HepG2 (cell line): ENCODE data around the gene TIRAP. TPM values are rescaled to one million over a fixed set of nuclear protein-coding genes. Genes with fewer than 3 reads are reported as not detected.

ENCODE experiments used
- AGO2 ChIP-seq: fragments of 200-400 bp; formaldehyde crosslinking; optimal IDR thresholded peaks from 2 replicates; pipeline ENCODE3; 2017; ENCODE audit warnings: mild to moderate bottlenecking, low read depth, low read length, moderate library complexity
- ARID2 ChIP-seq: sonication (generic); formaldehyde crosslinking; IDR thresholded peaks from 2 replicates; pipeline ENCODE4 v1.8.1; 2022; ENCODE audit warnings: mild to moderate bottlenecking, missing genetic modification reagents, borderline replicate concordance
- ARNTL ChIP-seq: sonication (generic); formaldehyde crosslinking; IDR thresholded peaks from 2 replicates; pipeline ENCODE4 v1.4.0; 2020; ENCODE audit warnings: mild to moderate bottlenecking, missing genetic modification reagents
- CBX1 ChIP-seq: IDR thresholded peaks from one replicate; pipeline ENCODE4 v1.6.1; 2016; ENCODE audit warnings: antibody characterized with exemption, low read depth
- GABPB1 ChIP-seq: IDR thresholded peaks from 2 replicates; pipeline ENCODE4 v1.6.1; 2016; ENCODE audit warnings: mild to moderate bottlenecking, missing genetic modification reagents, moderate library complexity, missing compliant biosample characterization
- MAX ChIP-seq: IDR thresholded peaks from 2 replicates; pipeline ENCODE4 v1.6.1; 2012; ENCODE audit warnings: inconsistent platforms
- PAWR ChIP-seq: sonication (generic); formaldehyde crosslinking; IDR thresholded peaks from 2 replicates; pipeline ENCODE4 v1.4.0; 2020; ENCODE audit warnings: missing genetic modification reagents, mild to moderate bottlenecking, borderline replicate concordance
- PCBP2 ChIP-seq: fragments of 200-400 bp; formaldehyde crosslinking; optimal IDR thresholded peaks from 2 replicates; pipeline ENCODE3; 2018; ENCODE audit warnings: low read length, low read depth; ENCODE audit not compliant: poor library complexity, severe bottlenecking
- RBM22 ChIP-seq: fragments of 200-400 bp; formaldehyde crosslinking; optimal IDR thresholded peaks from 2 replicates; pipeline ENCODE3; 2017; ENCODE audit warnings: mild to moderate bottlenecking, low read length, moderate library complexity
- STAT5B ChIP-seq: sonication (generic); formaldehyde crosslinking; IDR thresholded peaks from 2 replicates; pipeline ENCODE4 v1.4.0; 2020; ENCODE audit warnings: missing genetic modification reagents
- ZBTB39 ChIP-seq: sonication (generic); formaldehyde crosslinking; IDR thresholded peaks from 2 replicates; pipeline ENCODE4 v1.5.0; 2020; ENCODE audit warnings: missing genetic modification reagents
- ZKSCAN8 ChIP-seq: IDR thresholded peaks from 2 replicates; pipeline ENCODE4 v1.6.1; 2016; ENCODE audit warnings: borderline replicate concordance, missing genetic modification reagents, missing compliant biosample characterization
- ZMAT3 ChIP-seq: sonication (generic); formaldehyde crosslinking; conservative IDR thresholded peaks from 2 replicates; pipeline ENCODE4 v1.7.0; 2021; ENCODE audit warnings: missing genetic modification reagents
- ZNF12 ChIP-seq: sonication (generic); formaldehyde crosslinking; IDR thresholded peaks from 2 replicates; pipeline ENCODE4 v1.5.0; 2020; ENCODE audit warnings: missing genetic modification reagents
- ZNF282 ChIP-seq: fragments of 450-650 bp; IDR thresholded peaks from 2 replicates; pipeline ENCODE4 v1.6.1; 2018; ENCODE audit not compliant: partially characterized antibody
- ZNF431 ChIP-seq: sonication (generic); formaldehyde crosslinking; IDR thresholded peaks from 2 replicates; pipeline ENCODE4 v1.9.0; 2022; ENCODE audit warnings: missing genetic modification reagents, low read depth, mild to moderate bottlenecking, borderline replicate concordance
- ZNF451 ChIP-seq: sonication (generic); formaldehyde crosslinking; IDR thresholded peaks from 2 replicates; pipeline ENCODE4 v1.5.0; 2020; ENCODE audit warnings: mild to moderate bottlenecking, missing genetic modification reagents
- ZNF547 ChIP-seq: sonication (generic); formaldehyde crosslinking; IDR thresholded peaks from 2 replicates; pipeline ENCODE4 v1.5.1; 2020; ENCODE audit warnings: mild to moderate bottlenecking, missing genetic modification reagents
- ZNF766 ChIP-seq: sonication (generic); formaldehyde crosslinking; IDR thresholded peaks from 2 replicates; pipeline ENCODE4 v1.5.0; 2020; ENCODE audit warnings: missing genetic modification reagents, borderline replicate concordance
- ZSCAN12 ChIP-seq: sonication (generic); formaldehyde crosslinking; IDR thresholded peaks from 2 replicates; pipeline ENCODE4 v1.9.0; 2021; ENCODE audit warnings: mild to moderate bottlenecking, missing genetic modification reagents
- polyA plus RNA-seq, 8 experiments: library from polyadenylated mRNA; depleted of rRNA in 3 of 8; stranded (reverse) in 7 of 8; unstranded in 1 of 8; fragments of >200 nt; fragmentation: Illumina TruSeq in 4 of 8; extraction: Trizol in 4 of 8; gene quantifications; 2 replicates each; pipeline versions ENCODE4 v1.2.1 to v1.2.3, GENCODE V29; 2011 to 2016; ENCODE audit warnings: low read depth in 4 of 8, missing spikeins in 1 of 8, mixed read lengths in 1 of 8; ENCODE audit not compliant: insufficient read depth in 1 of 8
- total RNA-seq, 5 experiments: library from RNA; depleted of rRNA; stranded (reverse); fragments of >200 nt; fragmentation: Illumina TruSeq; extraction: Trizol; gene quantifications; 2 replicates each; pipeline ENCODE4 v1.2.3, GENCODE V29; 2016; ENCODE audit warnings: low read depth in 1 of 5
- TF ChIP-seq, protein P1 (sequence below): IDR thresholded peaks from 2 replicates; pipeline ENCODE4 v1.6.1; 2016
- TF ChIP-seq, protein P2 (sequence below): sonication (generic); formaldehyde crosslinking; IDR thresholded peaks from 2 replicates; pipeline ENCODE4 v1.5.0; 2020; ENCODE audit warnings: mild to moderate bottlenecking, missing genetic modification reagents
- TF ChIP-seq, protein P3 (sequence below): sonication (generic); formaldehyde crosslinking; IDR thresholded peaks from 2 replicates; pipeline ENCODE4 v1.5.0; 2020; ENCODE audit warnings: mild to moderate bottlenecking, missing genetic modification reagents

TIRAP gene
- total and polyA plus RNA-seq, 2 of the 13 experiments (the other 11 are each of a cell fraction or from before 2014, with no cell fraction given), result 5.4 to 5.7 TPM

DNA sequence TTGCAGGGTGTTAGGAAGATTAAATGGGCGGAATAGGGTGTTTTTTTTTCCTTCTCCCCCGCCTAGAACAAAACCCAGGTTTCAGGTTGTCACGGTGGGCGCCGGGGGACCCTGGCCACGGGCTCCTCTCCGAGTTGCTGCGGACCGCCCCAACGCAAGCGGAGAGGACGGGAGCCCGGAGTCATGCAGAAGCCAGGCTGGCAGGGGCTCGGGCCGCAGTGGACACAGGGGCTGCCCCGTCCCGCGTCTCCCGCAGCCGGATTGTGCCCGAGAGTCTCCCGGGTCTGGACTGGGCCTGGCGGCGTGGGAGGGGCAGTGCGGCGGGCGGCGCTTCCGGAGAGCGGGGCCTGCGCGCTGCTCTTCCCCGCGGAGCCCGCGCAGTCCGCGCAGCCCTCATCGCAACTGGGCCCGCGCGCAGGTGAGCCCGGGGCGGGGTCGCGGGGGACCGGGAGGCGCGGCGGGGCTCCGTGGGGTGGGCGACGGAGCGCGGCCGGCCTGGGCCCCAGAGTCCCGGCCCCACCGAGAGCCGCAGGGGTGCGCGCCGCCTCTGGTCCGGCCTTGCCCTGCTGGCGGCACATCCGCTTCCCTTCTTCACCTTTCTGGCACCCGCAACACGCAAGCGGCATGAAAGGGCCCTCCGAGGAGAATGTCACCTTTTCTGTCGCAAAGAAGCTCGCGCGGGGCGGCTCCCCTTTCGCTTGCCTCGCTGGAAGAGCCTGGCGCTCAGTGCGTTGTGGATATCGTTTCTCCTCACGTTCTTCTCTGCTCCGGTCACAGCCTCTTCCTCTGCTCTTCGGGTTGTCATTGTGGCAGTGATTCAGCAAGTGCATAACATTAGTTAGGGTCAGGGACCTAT lies at the start of gene TIRAP (continued):
- TF ChIP-seq PAWR (no peak), ZKSCAN8 (CRISPR knock-in tag) (no peak), ARID2 (CRISPR knock-in tag) (no peak), ZBTB39 (CRISPR knock-in tag) (no peak), GABPB1 (CRISPR knock-in tag) (peak; percentile 88), ZNF12 (CRISPR knock-in tag) (no peak), ZNF547 (peak; percentile 73; the same call in 1 of the 2 replicates), AGO2 (peak; percentile 46), PCBP2 (no peak), ZSCAN12 (CRISPR knock-in tag) (no peak), ZNF451 (CRISPR knock-in tag) (no peak), ZNF431 (CRISPR knock-in tag) (0 out of 2 replicates have a peak, but pooled peaks have one; percentile 37), ZMAT3 (peak; percentile 91; the same call in 1 of the 2 replicates), ZNF766 (peak; percentile 31; the same call in 1 of the 2 replicates), ARNTL (no peak), CBX1 (no peak), MAX (peak; percentile 46; the same call in 1 of the 2 replicates), ZNF282 (no peak), STAT5B (CRISPR knock-in tag) (no peak), RBM22 (no peak)
- TF ChIP-seq, protein P1, sequence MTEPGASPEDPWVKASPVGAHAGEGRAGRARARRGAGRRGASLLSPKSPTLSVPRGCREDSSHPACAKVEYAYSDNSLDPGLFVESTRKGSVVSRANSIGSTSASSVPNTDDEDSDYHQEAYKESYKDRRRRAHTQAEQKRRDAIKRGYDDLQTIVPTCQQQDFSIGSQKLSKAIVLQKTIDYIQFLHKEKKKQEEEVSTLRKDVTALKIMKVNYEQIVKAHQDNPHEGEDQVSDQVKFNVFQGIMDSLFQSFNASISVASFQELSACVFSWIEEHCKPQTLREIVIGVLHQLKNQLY (CRISPR knock-in tag), result no peak
- TF ChIP-seq, protein P2, sequence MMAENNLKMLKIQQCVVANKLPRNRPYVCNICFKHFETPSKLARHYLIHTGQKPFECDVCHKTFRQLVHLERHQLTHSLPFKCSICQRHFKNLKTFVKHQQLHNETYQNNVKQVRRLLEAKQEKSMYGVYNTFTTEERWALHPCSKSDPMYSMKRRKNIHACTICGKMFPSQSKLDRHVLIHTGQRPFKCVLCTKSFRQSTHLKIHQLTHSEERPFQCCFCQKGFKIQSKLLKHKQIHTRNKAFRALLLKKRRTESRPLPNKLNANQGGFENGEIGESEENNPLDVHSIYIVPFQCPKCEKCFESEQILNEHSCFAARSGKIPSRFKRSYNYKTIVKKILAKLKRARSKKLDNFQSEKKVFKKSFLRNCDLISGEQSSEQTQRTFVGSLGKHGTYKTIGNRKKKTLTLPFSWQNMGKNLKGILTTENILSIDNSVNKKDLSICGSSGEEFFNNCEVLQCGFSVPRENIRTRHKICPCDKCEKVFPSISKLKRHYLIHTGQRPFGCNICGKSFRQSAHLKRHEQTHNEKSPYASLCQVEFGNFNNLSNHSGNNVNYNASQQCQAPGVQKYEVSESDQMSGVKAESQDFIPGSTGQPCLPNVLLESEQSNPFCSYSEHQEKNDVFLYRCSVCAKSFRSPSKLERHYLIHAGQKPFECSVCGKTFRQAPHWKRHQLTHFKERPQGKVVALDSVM, result 0 out of 2 replicates have a peak, but pooled peaks have one; percentile 32
- TF ChIP-seq, protein P3, sequence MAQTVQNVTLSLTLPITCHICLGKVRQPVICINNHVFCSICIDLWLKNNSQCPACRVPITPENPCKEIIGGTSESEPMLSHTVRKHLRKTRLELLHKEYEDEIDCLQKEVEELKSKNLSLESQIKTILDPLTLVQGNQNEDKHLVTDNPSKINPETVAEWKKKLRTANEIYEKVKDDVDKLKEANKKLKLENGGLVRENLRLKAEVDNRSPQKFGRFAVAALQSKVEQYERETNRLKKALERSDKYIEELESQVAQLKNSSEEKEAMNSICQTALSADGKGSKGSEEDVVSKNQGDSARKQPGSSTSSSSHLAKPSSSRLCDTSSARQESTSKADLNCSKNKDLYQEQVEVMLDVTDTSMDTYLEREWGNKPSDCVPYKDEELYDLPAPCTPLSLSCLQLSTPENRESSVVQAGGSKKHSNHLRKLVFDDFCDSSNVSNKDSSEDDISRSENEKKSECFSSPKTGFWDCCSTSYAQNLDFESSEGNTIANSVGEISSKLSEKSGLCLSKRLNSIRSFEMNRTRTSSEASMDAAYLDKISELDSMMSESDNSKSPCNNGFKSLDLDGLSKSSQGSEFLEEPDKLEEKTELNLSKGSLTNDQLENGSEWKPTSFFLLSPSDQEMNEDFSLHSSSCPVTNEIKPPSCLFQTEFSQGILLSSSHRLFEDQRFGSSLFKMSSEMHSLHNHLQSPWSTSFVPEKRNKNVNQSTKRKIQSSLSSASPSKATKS (CRISPR knock-in tag), result no peak
